OCI-LY7 (cell line): ENCODE data around the gene HJV. TPM values are rescaled to one million over a fixed set of nuclear protein-coding genes. Genes with fewer than 3 reads are reported as not detected.

Experiments used
- BruUV-seq: library from RNA; stranded (reverse); fragments of 400-500 nt; replicated peaks from 2 replicates; lab custom pipeline; 2021; lab: Mats Ljungman, UMichigan
- CTCF ChIA-PET: fragments of 300-600 bp; sonication (Branson Sonifier 250); formaldehyde crosslinking; loops from one replicate; lab custom pipeline; 2022; ENCODE audit warnings: antibody characterized with exemption; ENCODE audit not compliant: unreplicated experiment; lab: Charles Lee
- POLR2A ChIA-PET: fragments of 300-600 bp; sonication (Branson Sonifier 250); formaldehyde crosslinking; loops from one replicate; lab custom pipeline; 2022; ENCODE audit warnings: antibody characterized with exemption; lab: Charles Lee
- DNase-seq: peaks from one replicate; pipeline ENCODE4 v3.0.0-alpha.2; 2015; ENCODE audit warnings: low spot score
- H2AFZ ChIP-seq: fragments of 200-600 bp; sonication (generic), shearing (Covaris generic); 2 replicates; pipeline ENCODE4 v1.6.1; 2014; ENCODE audit warnings: mild to moderate bottlenecking, antibody characterized with exemption, low read length, moderate library complexity
- H3K27ac ChIP-seq: fragments of 200-600 bp; sonication (generic); 2 replicates; pipeline ENCODE4 v1.5.1; 2014; ENCODE audit warnings: mixed run types, low read depth, mild to moderate bottlenecking, moderate library complexity, low read length, inconsistent platforms; ENCODE audit not compliant: poor library complexity, severe bottlenecking
- H3K36me3 ChIP-seq: fragments of 200-600 bp; sonication (generic); 2 replicates; pipeline ENCODE4 v1.6.1; 2014; ENCODE audit warnings: mild to moderate bottlenecking, antibody characterized with exemption, low read length, moderate library complexity, mixed read lengths; ENCODE audit not compliant: insufficient read depth
- H3K4me1 ChIP-seq: fragments of 200-600 bp; sonication (generic); 2 replicates; pipeline ENCODE4 v1.5.1; 2014; ENCODE audit warnings: mild to moderate bottlenecking, low read length; ENCODE audit not compliant: insufficient read depth, poor library complexity, severe bottlenecking
- H3K4me2 ChIP-seq: fragments of 200-600 bp; sonication (generic); 2 replicates; pipeline ENCODE4 v1.6.1; 2014; ENCODE audit warnings: mild to moderate bottlenecking, low read length
- H3K4me3 ChIP-seq: fragments of 200-600 bp; sonication (generic); 2 replicates; pipeline ENCODE4 v1.5.1; 2014; ENCODE audit warnings: mild to moderate bottlenecking, low read depth, low read length; ENCODE audit not compliant: poor library complexity, severe bottlenecking
- H3K79me2 ChIP-seq: fragments of 200-600 bp; sonication (generic); 2 replicates; pipeline ENCODE4 v1.6.1; 2016; ENCODE audit warnings: low read depth, mild to moderate bottlenecking, low read length, moderate library complexity, mixed read lengths; ENCODE audit not compliant: insufficient read depth
- H3K9me2 ChIP-seq: fragments of 200-600 bp; sonication (generic); 2 replicates; pipeline ENCODE4 v1.6.1; 2016; ENCODE audit warnings: mild to moderate bottlenecking, low read length, mixed read lengths; ENCODE audit not compliant: insufficient read depth
- H3K9me3 ChIP-seq: fragments of 200-600 bp; sonication (generic); 2 replicates; pipeline ENCODE4 v1.6.1; 2014; ENCODE audit warnings: mild to moderate bottlenecking, mixed run types, low read length, mixed read lengths
- H4K20me1 ChIP-seq: fragments of 200-600 bp; sonication (generic); 2 replicates; pipeline ENCODE4 v1.6.1; 2014; ENCODE audit warnings: mild to moderate bottlenecking, antibody characterized with exemption, low read length, moderate library complexity, mixed read lengths; ENCODE audit not compliant: insufficient read depth
- EZH2phosphoT487 ChIP-seq: fragments of 200-600 bp; sonication (generic); IDR thresholded peaks from 2 replicates; pipeline ENCODE4 v1.6.1; 2018; ENCODE audit warnings: low read depth, borderline replicate concordance, mild to moderate bottlenecking, mixed run types, antibody characterized with exemption, low read length, moderate library complexity, mixed read lengths
- intact Hi-C: fragments of 100-400 bp; cut with micrococcal nuclease; formaldehyde crosslinking; loops from one replicate; pipeline ENCODE4 v1.10.0; 2022; ENCODE audit not compliant: unreplicated experiment
- total RNA-seq, 2 experiments: library from RNA; depleted of rRNA in 1 of 2; stranded (reverse); fragments of >200 nt in 1 of 2; shearing (Covaris generic) in 1 of 2; gene quantifications; 2 replicates each; pipeline ENCODE4 v1.2.3, GENCODE V29; 2014 to 2022
- TF ChIP-seq, protein P1 (sequence below): fragments of 200-600 bp; sonication (generic); conservative IDR thresholded peaks from 2 replicates; pipeline ENCODE4 v1.5.1; 2014; ENCODE audit warnings: mild to moderate bottlenecking, antibody characterized with exemption, low read length, moderate library complexity, mixed read lengths

HJV gene
- total RNA-seq, 2 experiments from 2014 or later: not detected

DNA sequence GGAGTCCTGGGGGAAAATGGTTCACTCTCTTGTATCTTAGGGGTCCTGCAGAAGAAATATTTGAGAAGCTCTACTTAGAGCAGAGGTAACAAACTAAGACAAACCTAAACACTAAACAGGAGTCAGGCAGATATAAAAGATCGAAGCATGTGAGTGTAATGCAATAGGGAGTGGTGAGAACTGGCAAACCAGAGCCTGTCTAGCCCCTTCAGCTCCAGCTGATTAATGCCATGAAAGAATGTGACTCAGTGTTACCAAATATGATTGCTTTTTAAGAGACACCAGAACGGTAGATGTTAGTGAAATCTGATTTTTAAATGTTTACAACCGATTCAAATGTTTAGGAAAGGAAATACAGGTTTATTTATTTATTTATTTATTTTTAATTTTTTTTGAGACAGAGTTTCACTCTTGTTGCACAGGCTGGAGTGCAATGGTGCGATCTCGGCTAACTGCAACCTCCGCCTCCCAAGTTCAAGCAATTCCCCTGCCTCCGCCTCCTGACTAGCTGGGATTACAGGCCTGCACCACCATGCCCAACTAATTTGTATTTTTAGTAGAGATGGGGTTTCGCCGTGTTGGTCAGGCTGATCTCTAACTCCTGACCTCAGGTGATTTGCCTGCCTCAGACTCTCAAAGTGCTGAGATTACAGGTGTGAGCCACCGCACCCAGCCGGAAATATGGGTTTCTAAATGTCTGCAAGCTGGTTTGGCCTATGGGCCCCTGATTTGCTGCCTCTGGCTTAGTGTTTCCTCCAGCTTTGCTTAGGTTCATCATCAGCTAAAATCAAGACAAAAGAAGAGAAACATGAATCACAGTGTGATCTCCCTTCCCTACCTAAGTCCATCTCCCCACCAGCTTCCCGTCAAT lies 37.3 kb downstream of the HJV start:
- peak overlapping the region; percentile 79 for H2AFZ ChIP-seq
- H3K4me1 ChIP-seq: peaks cover 76% of the 10 kb centered on the region
- H3K79me2 ChIP-seq: no peaks in the 10 kb centered on the region
- H3K4me2 ChIP-seq: peak overlapping the region; percentile 23; the same call in 1 of the 2 replicates
- TF ChIP-seq, protein P1, sequence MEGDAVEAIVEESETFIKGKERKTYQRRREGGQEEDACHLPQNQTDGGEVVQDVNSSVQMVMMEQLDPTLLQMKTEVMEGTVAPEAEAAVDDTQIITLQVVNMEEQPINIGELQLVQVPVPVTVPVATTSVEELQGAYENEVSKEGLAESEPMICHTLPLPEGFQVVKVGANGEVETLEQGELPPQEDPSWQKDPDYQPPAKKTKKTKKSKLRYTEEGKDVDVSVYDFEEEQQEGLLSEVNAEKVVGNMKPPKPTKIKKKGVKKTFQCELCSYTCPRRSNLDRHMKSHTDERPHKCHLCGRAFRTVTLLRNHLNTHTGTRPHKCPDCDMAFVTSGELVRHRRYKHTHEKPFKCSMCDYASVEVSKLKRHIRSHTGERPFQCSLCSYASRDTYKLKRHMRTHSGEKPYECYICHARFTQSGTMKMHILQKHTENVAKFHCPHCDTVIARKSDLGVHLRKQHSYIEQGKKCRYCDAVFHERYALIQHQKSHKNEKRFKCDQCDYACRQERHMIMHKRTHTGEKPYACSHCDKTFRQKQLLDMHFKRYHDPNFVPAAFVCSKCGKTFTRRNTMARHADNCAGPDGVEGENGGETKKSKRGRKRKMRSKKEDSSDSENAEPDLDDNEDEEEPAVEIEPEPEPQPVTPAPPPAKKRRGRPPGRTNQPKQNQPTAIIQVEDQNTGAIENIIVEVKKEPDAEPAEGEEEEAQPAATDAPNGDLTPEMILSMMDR: no peak
- no peak for TF ChIP-seq EZH2phosphoT487
- H3K9me3 ChIP-seq: no peaks in the 10 kb centered on the region
- H3K4me3 ChIP-seq: no peak overlapping the region
- ChIA-PET CTCF (no interaction called here), POLR2A (interaction anchor here (0.7 to 2.3 kb wide), 5 partner anchors 9 to 28 kb away, joined by 3 to 11 read pairs (median 5); partner anchors contain the start of genes POLR3GL and TXNIP)
- H3K36me3 ChIP-seq: no peaks in the 10 kb centered on the region
- BruUV-seq: no TSS peak
- no peaks in the 10 kb centered on the region for H4K20me1 ChIP-seq
- DNase-seq: peak; percentile 45
- peak overlapping the region; percentile 24 for H3K27ac ChIP-seq
- intact Hi-C loops: no loop called here
- H3K9me2 ChIP-seq: no peaks in the 10 kb centered on the region

DNA sequence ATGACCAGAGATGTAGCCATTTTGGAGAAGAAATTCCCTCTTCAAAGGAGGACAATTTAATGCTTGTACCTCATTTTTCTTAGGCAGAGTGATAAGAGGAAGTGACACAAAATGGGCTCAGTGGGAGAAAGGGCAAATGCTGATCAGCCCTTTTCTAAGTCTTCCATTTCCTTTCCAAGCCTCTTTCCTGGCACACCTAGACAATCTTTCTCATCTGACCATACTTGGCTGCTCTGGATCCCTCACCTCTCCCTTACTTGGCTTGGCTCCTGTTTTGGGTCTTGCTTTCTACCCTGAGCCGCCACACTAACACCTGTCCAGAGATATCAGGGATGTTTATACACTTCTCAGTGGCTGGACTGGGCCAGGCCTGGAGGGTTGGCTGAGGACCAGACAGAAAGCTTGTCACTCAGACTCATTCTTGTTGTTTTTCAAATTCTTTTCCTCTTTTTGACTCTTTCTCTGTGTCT lies 38.3 kb downstream of the HJV start:
- TF ChIP-seq EZH2phosphoT487: no peak
- TF ChIP-seq, protein P1: no peak
- intact Hi-C loops: no loop called here
- CTCF ChIA-PET: no interaction called here
- no peaks in the 10 kb centered on the region for H3K9me2 ChIP-seq
- peaks cover 78% of the 10 kb centered on the region for H3K4me1 ChIP-seq
- H4K20me1 ChIP-seq: no peaks in the 10 kb centered on the region
- POLR2A ChIA-PET: interaction anchor here (1.1 to 2.3 kb wide), 3 partner anchors 10 to 24 kb away, joined by 5 to 11 read pairs (median 9); partner anchors contain the start of gene TXNIP
- peak overlapping the region; percentile 57; the same call in 1 of the 2 replicates for H2AFZ ChIP-seq
- no peak for DNase-seq
- H3K79me2 ChIP-seq: no peaks in the 10 kb centered on the region
- H3K27ac ChIP-seq: no peak overlapping the region
- no peak overlapping the region for H3K4me3 ChIP-seq
- peak overlapping the region; percentile 4; the same call in 1 of the 2 replicates for H3K4me2 ChIP-seq
- H3K36me3 ChIP-seq: no peaks in the 10 kb centered on the region
- BruUV-seq: no TSS peak
- no peaks in the 10 kb centered on the region for H3K9me3 ChIP-seq
